ENCODE data around the gene S100A9. TPM values are rescaled to one million over a fixed set of nuclear protein-coding genes. Genes with fewer than 3 reads are reported as not detected.

S100A9 gene
- total RNA-seq, 1 experiment from 2014 or later, result not detected

DNA sequence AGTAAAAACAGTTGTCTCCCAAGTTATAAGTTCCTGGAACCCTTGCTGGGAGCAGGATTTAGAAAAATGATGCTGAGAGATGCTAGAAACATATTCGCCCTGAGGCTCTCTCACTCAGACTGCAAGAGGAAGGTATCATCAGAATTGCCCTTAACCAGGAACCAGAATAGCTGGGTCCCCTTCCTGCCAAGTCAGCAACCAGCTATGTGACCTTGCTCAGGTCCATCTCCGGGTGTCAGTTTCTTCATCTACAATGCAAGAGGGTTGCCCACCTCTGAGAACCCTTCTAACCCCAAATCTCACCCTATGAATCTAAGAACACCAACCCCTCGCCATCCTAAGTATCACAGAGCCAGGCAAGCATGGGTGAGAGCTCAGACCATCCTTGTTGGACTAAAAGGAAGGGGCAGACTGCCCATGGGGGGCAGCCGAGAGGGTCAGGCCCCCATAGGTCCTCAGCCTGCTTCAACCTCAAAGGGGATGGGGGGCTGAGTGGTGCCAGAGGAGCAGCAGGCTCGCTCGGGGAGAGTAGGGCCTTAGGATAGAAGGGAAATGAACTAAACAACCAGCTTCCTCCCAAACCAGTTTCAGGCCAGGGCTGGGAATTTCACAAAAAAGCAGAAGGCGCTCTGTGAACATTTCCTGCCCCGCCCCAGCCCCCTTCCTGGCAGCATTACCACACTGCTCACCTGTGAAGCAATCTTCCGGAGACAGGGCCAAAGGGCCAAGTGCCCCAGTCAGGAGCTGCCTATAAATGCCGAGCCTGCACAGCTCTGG, 390 bp upstream of the S100A9 start:
- Histone ChIP-seq H3K4me2 (ENCODE audit: insufficient read depth, insufficient read length, low read length) (no peak overlapping the region), H3K79me1 (ENCODE audit: insufficient read depth, low read depth, low read length, poor library complexity, severe bottlenecking) (no peaks in the 10 kb centered on the region), H3K27ac (ENCODE audit: insufficient read length, low read depth, low read length) (no peak overlapping the region), H2BK120ac (ENCODE audit: low read depth, low read length, poor library complexity, severe bottlenecking) (no peak overlapping the region), H4K20me1 (ENCODE audit: control insufficient read depth, insufficient read depth, insufficient read length) (no peaks in the 10 kb centered on the region), H2BK15ac (ENCODE audit: low read depth, low read length) (no peak overlapping the region), H2BK12ac (ENCODE audit: insufficient read length, low read depth, low read length) (no peak overlapping the region), H3K14ac (ENCODE audit: insufficient read depth, low read length) (no peak overlapping the region), H4K5ac (ENCODE audit: insufficient read length, low read depth, low read length) (no peak overlapping the region), H3K56ac (ENCODE audit: insufficient read length, low read depth, low read length) (no peak overlapping the region), H2BK5ac (ENCODE audit: insufficient read length, low read length) (no peak overlapping the region), H4K91ac (ENCODE audit: insufficient read length, low read depth, low read length) (no peak overlapping the region), H3K4ac (ENCODE audit: low read depth, low read length) (no peak overlapping the region), H3K23me2 (ENCODE audit: insufficient read length, low read depth, low read length, poor library complexity, severe bottlenecking) (no peaks in the 10 kb centered on the region), H2AFZ (ENCODE audit: low read length) (no peak overlapping the region), H3K4me1 (ENCODE audit: insufficient read depth, low read length) (no peaks in the 10 kb centered on the region), H3K79me2 (ENCODE audit: insufficient read depth, low read length) (no peaks in the 10 kb centered on the region), H3T11ph (ENCODE audit: low read length) (no peak overlapping the region), H3K27me3 (ENCODE audit: insufficient read depth, low read length) (no peaks in the 10 kb centered on the region), H2BK20ac (ENCODE audit: low read depth, low read length, poor library complexity, severe bottlenecking) (no peak overlapping the region), H3K9ac (ENCODE audit: extremely low read depth, insufficient read length, low read length) (no peak overlapping the region), H4K8ac (replicated peaks; ENCODE audit: insufficient read length, low read depth, low read length) (no peak overlapping the region), H2AK5ac (ENCODE audit: insufficient read length, low read length) (no peak overlapping the region), H3K23ac (ENCODE audit: insufficient read length, low read depth, low read length) (no peak overlapping the region), H3K9me3 (ENCODE audit: control insufficient read depth, low read depth, low read length) (no peaks in the 10 kb centered on the region), H3K18ac (ENCODE audit: insufficient read length, low read depth, low read length) (no peak overlapping the region)
- Mint-ChIP-seq H3K27ac (no peak overlapping the region), H3K4me3 (no peak overlapping the region), H3K27me3 (ENCODE audit: low read depth) (no peaks in the 10 kb centered on the region; the same call in 1 of the 2 replicates), H3K4me1 (no peaks in the 10 kb centered on the region), H3K9me3 (peaks cover 0 to 4% of the 10 kb centered on the region in 2 experiments; a peak in 2 of 5 replicates), H3K36me3 (ENCODE audit: insufficient read depth in 1 of 3, low read depth in 3 of 3) (no peaks in the 10 kb centered on the region)
- TF ChIP-seq, protein P1, sequence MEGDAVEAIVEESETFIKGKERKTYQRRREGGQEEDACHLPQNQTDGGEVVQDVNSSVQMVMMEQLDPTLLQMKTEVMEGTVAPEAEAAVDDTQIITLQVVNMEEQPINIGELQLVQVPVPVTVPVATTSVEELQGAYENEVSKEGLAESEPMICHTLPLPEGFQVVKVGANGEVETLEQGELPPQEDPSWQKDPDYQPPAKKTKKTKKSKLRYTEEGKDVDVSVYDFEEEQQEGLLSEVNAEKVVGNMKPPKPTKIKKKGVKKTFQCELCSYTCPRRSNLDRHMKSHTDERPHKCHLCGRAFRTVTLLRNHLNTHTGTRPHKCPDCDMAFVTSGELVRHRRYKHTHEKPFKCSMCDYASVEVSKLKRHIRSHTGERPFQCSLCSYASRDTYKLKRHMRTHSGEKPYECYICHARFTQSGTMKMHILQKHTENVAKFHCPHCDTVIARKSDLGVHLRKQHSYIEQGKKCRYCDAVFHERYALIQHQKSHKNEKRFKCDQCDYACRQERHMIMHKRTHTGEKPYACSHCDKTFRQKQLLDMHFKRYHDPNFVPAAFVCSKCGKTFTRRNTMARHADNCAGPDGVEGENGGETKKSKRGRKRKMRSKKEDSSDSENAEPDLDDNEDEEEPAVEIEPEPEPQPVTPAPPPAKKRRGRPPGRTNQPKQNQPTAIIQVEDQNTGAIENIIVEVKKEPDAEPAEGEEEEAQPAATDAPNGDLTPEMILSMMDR (conservative IDR thresholded peaks at IDR 0.05), result no peak
- WGBS (ENCODE audit: extremely low coverage, insufficient read length, low lambda C conversion rate), result no CpG with 5 or more reads among the region's 10 CpGs
- no peak for DNase-seq

All from H9 (cell line).